Retinal pigment epithelial cell (primary cell): Measurements from ENCODE around the gene FCGBP.

Experiments used
- DNase-seq: peaks from one replicate; pipeline ENCODE4 v3.0.0-alpha.2; 2010; ENCODE audit warnings: low read depth
- H3K4me3 ChIP-seq: 2 replicates; pipeline ENCODE4 v1.5.1; 2011; ENCODE audit warnings: mild to moderate bottlenecking, low read length, control low read depth, moderate library complexity
- TF ChIP-seq, protein P1 (sequence below): conservative IDR thresholded peaks from 2 replicates; pipeline ENCODE4 v1.5.1; 2011; ENCODE audit warnings: low read depth, low read length, control low read depth, inconsistent platforms

FCGBP gene

DNA sequence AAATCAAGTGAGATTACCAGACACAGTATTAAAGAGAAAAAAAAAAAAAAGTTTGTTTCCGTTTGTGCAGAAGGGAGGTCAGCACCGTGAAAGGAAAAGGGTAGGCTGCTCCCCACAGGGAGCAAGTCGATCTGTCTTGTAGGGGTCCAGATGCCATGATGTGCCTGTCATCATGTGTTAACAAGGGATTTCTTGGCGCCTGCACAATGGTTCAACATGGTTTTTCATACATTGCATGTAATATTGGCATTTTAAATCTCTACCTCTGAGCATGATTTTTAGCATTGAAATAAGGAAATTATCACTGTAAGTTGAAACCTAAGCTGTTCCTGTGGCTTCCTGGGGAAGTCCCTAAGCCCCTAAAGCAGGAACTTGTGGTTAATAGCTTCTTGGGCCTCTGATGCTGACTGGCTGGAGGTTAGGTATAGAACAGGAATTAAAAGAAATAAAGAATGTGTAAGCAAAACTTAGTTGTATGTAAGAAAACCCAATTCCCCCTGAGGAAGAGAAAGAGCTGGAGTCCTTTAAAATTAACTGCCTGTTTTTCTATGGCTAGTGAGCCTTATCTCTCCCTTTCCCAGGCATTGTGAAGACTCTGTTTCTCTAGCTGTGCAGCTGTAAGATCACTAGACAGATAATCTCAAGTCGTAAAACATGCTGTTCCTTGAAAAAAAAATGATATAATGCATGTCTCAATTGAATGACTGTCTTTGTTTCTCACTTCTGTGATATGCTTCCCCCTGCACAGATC is 7.4 kb upstream of the FCGBP start:
- TF ChIP-seq, protein P1, sequence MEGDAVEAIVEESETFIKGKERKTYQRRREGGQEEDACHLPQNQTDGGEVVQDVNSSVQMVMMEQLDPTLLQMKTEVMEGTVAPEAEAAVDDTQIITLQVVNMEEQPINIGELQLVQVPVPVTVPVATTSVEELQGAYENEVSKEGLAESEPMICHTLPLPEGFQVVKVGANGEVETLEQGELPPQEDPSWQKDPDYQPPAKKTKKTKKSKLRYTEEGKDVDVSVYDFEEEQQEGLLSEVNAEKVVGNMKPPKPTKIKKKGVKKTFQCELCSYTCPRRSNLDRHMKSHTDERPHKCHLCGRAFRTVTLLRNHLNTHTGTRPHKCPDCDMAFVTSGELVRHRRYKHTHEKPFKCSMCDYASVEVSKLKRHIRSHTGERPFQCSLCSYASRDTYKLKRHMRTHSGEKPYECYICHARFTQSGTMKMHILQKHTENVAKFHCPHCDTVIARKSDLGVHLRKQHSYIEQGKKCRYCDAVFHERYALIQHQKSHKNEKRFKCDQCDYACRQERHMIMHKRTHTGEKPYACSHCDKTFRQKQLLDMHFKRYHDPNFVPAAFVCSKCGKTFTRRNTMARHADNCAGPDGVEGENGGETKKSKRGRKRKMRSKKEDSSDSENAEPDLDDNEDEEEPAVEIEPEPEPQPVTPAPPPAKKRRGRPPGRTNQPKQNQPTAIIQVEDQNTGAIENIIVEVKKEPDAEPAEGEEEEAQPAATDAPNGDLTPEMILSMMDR, result no peak
- peak; percentile 11 for DNase-seq
- no peak overlapping the region for H3K4me3 ChIP-seq

DNA sequence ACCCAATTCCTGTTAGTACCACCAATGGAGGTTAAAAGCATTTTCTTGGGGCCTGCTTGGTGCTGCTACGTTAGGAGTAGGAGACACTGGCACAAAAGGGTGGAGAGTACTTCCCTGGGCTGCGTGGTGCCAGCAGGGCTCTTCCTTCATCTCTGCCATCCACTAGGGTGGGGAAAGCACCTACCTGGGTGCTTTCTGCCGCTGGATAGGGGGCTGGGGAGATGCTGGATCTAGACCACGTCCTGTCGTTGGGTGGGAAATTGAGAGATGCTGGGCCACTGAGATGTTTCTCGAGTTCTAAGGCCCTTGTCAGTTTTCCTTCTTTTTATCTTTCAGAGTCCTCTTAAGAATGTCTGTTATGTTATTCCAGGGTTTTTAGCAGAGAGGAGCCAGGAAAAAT is 6.7 kb upstream of the FCGBP start:
- H3K4me3 ChIP-seq, result no peak overlapping the region
- TF ChIP-seq, protein P1, result no peak
- DNase-seq, result no peak

DNA sequence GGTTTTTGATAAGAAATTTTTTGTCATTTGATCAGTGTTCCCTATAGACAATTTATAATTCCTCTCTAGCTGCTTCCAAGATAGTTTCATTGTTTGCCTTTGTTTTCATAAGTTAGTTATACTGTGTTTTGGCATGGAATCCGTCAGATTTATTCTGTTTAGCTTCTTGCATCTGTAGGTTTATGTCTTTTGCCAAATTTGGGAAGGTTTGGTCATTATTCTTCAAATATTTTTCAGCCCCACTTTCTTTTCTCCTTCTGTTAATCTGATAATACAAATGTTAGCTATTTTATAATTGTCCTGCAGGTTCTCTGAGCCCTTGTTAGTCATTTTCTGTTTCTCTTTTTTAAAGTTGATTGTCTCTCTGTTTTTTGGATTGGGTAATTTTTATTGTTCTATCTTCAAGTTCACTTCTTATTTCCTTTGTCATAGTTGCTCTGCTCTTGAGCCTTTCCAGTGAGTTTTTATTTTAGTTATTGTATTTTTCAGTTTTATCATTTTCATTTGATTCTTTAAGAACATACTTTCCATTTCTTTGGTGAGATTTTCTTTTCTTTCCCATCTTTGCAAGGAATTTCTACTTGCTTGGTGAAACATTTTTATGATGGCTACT is 5.9 kb upstream of the FCGBP start:
- TF ChIP-seq, protein P1, result no peak
- no peak overlapping the region for H3K4me3 ChIP-seq
- DNase-seq, result no peak

DNA sequence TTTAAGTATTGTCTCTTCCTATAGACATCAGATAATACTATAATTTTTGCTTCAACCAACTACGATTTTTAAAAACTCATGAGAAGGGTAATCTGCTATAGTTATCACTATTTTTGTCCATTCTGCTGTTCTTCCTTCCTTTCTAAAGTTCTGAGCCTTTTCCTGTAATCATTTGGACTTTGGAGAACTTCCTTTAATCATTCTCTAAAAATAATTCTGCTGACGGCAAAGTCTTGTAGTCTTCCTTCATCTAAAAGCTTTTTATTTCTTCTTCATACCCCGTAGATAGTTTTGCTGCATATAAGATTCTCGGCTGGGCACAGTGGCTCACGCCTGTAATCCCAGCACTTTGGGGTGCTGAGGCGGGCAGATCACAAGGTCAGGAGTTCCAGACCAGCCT is 5.1 kb upstream of the FCGBP start:
- DNase-seq, result no peak
- no peak overlapping the region for H3K4me3 ChIP-seq
- TF ChIP-seq, protein P1, result no peak

DNA sequence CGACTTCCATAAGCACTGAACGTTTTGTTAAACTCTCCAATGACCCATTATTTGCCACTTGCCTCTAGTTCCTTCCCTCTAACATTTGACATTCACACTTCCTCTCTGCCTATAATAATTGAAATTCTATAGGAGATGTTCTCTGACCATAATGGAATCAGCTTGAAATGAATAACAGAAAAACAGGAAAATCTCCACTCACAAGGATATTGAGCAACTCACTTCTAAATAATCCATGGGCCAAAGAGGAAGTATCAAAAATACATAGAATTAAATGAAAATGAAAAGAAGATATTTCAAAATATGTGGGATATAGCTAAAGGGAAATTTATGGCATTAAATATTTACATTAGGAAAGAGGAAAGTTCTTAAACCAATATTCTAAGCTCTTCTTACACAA is 3.4 kb upstream of the FCGBP start:
- DNase-seq, result no peak
- H3K4me3 ChIP-seq, result no peak overlapping the region
- TF ChIP-seq, protein P1, result no peak

DNA sequence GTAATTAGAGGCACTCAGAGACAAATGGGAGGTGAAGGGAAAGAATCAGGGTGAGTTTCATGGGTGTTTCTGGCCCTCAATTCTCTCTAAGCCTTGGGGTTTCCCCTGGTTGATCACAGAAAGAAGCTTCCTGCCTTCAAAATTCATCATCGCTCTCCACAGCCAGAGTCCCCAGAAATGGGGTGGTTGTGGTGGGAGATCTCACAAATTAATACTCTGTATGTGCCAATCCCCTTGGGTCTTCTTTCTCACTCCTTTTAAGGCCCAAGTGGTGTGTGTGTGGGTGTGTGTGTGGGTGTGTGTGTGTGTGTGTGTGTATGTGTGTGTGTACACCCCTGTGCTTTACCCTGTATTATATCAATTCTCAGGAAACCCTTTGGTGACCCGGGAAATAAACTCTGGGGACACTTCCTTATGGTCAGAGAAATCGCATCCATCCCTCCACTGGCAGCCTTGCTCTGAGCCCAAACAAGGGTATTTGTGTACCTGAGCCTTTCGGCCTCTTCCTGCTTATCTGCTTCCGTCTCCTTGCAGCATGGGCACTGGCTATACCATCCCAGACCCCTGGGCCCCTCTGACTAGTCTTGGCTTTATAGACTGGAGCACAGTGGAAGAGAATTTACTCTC is 2.8 kb upstream of the FCGBP start:
- TF ChIP-seq, protein P1, result no peak
- no peak overlapping the region for H3K4me3 ChIP-seq
- no peak for DNase-seq
